AG09319 (cell line): Measurements from ENCODE around the gene ERVMER34-1.
A peak's percentile ranks its signal among the peaks of the same experiment; 100 is the strongest.

Experiments
- DNase-seq: peaks from one replicate; pipeline ENCODE4 v3.0.0-alpha.2; 2010; ENCODE audit warnings: low read depth; ENCODE audit errors: extremely low read depth
- TF ChIP-seq, protein P1 (sequence below): IDR thresholded peaks from 2 replicates; pipeline ENCODE4 v1.5.1; 2011; ENCODE audit warnings: low read depth, mild to moderate bottlenecking, inconsistent platforms, low read length, moderate library complexity

The ERVMER34-1 gene

GRCh38 chr4:52721968-52722815 lies 29.0 kb downstream of the ERVMER34-1 start:
- TF ChIP-seq, protein P1, sequence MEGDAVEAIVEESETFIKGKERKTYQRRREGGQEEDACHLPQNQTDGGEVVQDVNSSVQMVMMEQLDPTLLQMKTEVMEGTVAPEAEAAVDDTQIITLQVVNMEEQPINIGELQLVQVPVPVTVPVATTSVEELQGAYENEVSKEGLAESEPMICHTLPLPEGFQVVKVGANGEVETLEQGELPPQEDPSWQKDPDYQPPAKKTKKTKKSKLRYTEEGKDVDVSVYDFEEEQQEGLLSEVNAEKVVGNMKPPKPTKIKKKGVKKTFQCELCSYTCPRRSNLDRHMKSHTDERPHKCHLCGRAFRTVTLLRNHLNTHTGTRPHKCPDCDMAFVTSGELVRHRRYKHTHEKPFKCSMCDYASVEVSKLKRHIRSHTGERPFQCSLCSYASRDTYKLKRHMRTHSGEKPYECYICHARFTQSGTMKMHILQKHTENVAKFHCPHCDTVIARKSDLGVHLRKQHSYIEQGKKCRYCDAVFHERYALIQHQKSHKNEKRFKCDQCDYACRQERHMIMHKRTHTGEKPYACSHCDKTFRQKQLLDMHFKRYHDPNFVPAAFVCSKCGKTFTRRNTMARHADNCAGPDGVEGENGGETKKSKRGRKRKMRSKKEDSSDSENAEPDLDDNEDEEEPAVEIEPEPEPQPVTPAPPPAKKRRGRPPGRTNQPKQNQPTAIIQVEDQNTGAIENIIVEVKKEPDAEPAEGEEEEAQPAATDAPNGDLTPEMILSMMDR = no peak
- peak; percentile 91 for DNase-seq

DNA sequence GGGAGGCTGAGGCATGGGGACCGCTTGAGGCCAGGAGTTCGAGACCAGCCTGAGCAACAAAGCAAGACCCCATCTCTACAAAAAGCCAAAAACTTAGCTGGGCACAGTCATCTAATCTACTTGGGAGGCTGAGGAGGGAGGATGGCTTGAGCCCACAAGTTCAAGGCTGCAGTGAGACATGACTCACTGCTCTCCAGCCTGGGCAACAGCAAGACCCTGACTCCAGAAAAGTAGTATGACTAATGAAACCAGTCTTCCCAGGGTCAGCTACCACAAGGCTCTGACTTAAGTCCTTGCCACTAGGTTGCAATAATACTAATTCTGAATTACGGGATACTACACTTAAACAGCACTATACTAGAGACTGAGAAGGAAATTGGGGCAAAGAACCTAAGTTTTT lies 33.1 kb downstream of the ERVMER34-1 start:
- no peak for DNase-seq
- TF ChIP-seq, protein P1 = no peak

GRCh38 chr4:52716364-52717151 lies 34.7 kb downstream of the ERVMER34-1 start:
- DNase-seq = no peak
- TF ChIP-seq, protein P1 = no peak

DNA sequence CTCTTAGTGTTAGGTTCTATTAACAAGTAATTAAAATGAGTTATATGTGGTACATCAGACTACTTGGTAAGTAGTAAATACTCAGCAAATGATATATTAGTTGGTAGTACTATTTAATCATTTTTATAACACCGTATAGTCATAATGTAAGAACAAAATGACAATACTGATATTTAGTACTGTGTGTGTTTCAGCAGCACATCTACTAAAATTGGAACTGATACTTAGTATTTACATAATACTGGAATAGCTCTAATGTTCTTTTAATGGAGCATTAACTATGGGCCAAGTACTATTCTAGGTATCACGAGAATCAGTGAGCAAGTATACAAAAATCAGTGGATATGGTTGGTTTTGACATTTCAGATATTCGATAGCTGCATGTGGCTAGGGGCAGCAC lies 35.3 kb downstream of the ERVMER34-1 start:
- TF ChIP-seq, protein P1 = no peak
- no peak for DNase-seq

DNA sequence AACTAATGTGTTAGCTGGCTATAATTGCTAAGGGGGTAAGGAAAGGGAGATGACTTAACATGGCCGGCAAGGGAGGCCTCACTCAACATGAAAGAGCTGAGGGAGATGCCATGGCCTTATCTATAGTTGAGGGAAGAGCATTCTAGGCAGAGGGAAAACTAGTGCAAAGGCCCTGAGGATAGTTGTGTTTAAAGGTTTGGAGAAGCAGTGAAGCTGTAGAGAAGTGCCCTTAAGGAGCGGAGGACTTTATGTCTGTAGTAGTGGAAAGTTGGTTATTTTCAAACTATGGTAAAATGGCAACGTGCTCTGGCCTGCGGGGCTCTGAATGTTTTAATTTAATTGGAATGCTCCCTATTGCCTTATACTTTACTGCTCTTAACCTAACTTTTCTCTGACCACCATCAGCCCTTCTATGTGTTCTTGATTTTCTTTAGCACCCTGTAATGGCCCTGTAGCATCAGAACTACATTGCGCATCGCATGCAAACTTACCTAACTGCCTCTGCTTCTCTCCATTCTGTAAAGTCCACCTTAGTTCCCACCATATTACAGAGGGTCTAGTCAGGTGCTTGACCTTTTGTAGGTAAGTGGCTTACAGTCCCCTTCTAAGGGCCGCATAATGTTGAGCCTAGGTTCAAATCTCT lies 35.8 kb downstream of the ERVMER34-1 start:
- TF ChIP-seq, protein P1 = no peak
- no peak for DNase-seq

DNA sequence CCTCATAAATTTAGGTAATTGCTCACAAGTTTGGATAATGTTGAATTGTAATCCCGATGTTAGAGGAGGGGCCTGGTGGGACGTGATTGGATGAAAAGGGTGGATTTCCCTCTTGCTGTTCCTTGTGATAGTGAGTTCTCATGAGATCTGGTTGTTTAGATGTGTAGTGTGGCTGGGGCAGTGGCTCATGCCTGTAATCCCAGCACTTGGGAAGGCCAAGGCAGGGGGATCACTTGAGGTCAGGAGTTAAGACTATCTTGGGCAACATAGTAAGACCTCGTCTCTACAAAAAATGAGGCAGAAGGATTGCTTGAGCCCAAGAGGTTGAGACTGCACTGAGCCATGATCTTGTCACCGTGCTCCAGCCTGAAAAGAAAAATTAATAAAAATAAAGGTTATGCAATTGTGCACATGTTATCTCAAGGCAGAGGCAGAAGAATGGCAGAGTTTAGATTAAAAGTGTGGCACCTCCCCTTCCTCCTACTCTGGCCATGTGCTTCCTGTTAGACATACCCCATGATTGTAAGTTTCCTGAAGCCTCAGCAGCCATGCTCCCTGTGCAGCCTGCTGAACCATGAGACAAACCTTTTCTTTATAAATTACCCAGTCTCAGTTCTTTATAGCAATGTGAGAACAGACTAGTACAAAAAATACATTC lies 36.5 kb downstream of the ERVMER34-1 start:
- TF ChIP-seq, protein P1 = no peak
- DNase-seq = no peak
